ENCODE results near the gene BTRC.

The BTRC gene

DNA sequence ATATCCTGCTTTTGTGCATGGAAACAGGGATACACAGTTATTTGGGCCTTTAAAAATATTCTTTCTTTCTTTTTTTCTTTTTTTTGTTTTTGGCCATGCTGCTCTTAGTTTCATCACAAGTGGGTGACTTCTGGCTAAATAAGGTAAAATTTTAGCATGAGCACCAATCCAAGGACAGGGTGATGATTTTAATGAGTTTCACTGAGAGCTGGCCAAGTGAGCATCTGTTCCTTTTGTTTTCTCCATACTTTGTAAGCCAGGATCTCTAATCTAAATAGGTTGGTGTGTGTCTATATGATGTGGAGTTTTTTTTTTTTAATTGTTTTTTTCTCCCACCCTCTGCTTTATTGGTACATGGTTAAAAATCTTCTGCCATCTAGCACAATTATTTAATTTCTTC lies 127.3 kb downstream of the BTRC start:
- Histone ChIP-seq H3K4me3 (ENCODE audit: low read depth, low read length) (no peak overlapping the region), H3K9me3 (ENCODE audit: severe bottlenecking) (no peaks in the 10 kb centered on the region), H3K36me3 (peaks cover 14% of the 10 kb centered on the region), H3K27me3 (ENCODE audit: insufficient read depth, low read depth, severe bottlenecking) (no peaks in the 10 kb centered on the region), H3K27ac (no peak overlapping the region)
- TF ChIP-seq, protein P1, sequence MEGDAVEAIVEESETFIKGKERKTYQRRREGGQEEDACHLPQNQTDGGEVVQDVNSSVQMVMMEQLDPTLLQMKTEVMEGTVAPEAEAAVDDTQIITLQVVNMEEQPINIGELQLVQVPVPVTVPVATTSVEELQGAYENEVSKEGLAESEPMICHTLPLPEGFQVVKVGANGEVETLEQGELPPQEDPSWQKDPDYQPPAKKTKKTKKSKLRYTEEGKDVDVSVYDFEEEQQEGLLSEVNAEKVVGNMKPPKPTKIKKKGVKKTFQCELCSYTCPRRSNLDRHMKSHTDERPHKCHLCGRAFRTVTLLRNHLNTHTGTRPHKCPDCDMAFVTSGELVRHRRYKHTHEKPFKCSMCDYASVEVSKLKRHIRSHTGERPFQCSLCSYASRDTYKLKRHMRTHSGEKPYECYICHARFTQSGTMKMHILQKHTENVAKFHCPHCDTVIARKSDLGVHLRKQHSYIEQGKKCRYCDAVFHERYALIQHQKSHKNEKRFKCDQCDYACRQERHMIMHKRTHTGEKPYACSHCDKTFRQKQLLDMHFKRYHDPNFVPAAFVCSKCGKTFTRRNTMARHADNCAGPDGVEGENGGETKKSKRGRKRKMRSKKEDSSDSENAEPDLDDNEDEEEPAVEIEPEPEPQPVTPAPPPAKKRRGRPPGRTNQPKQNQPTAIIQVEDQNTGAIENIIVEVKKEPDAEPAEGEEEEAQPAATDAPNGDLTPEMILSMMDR (IDR thresholded peaks at IDR 0.05; ENCODE audit: low read depth, low read length): no peak
- no peak for DNase-seq

DNA sequence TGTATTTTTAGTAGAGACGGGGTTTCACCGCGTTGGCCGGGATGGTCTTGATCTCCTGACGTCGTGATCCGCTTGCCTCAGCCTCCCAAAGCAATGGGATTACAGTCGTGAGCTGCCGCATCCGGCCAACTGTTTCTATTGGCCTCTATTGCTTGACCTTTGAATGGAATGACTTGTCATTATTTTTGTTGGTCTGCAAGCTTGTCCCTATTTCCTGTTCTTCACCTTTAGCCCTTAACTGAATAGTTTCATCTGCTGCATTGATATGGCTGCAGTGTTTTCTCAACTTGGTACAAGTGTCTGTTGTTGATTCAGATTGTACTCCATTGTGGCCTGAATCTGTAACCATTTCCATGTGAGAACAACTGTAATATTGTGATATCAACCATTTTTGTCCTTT lies 128.6 kb downstream of the BTRC start:
- TF ChIP-seq, protein P1 (IDR thresholded peaks at IDR 0.05; ENCODE audit: low read depth, low read length): no peak
- DNase-seq: no peak

DNA sequence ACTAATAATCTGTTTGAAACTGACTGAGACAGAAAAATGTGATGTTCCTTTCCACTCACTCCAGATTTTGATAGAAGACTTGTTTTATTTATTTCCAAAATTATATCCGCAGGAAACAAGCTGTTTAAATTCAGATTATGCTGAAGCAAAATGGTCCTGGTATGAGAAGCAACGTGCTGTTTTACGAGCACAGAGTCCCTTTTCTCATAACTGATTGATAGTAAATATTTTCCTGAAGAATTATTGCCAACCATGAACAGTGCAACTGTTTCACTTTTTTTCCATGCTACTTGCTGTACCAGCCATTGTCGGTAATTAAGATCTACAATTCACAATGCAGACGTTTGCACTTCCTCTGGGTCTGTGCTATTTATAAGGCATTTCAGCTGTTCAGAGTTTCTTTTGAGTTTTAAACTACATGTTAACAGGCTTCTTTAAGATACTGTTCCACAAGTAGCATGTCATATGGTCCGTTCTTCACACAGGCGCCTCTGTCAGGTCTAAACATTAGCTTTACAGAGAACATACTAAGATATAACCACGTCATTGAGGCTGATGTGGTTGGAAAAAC lies 130.3 kb downstream of the BTRC start:
- DNase-seq: no peak
- H3K36me3 ChIP-seq: peaks cover 14% of the 10 kb centered on the region
- H3K27ac ChIP-seq: peak overlapping the region; percentile 77
- no peaks in the 10 kb centered on the region for H3K9me3 ChIP-seq (ENCODE audit: severe bottlenecking)
- TF ChIP-seq, protein P1 (IDR thresholded peaks at IDR 0.05; ENCODE audit: low read depth, low read length): no peak
- no peaks in the 10 kb centered on the region for H3K27me3 ChIP-seq (ENCODE audit: insufficient read depth, low read depth, severe bottlenecking)
- no peak overlapping the region; the same call in 1 of the 2 replicates for H3K4me3 ChIP-seq (ENCODE audit: low read depth, low read length)

More for the DNA sequence above, 128.6 kb downstream of the BTRC start:
- H3K27ac ChIP-seq: no peak overlapping the region
- no peaks in the 10 kb centered on the region for H3K9me3 ChIP-seq (ENCODE audit: severe bottlenecking)
- no peaks in the 10 kb centered on the region for H3K27me3 ChIP-seq (ENCODE audit: insufficient read depth, low read depth, severe bottlenecking)
- H3K36me3 ChIP-seq: peaks cover 14% of the 10 kb centered on the region
- no peak overlapping the region for H3K4me3 ChIP-seq (ENCODE audit: low read depth, low read length)

DNA sequence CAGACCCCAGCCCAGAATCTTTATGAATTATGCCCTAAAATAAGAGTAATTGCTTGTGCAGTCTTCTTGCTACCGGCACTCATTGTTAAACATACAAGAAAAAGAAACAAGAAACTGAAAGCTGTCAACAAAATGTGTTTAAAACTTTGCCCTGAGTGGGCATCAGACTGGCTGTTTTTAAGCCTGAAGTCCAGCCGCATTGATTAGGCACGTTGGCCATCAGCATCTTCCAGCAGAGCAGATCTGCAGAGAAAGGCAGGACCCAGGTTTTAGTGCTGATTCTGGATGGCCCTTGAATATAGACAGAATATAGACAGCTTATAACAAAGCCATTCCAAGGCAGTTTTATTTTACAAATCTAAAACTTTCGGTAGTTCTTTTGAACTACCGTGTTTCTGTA lies 131.2 kb downstream of the BTRC start:
- DNase-seq: no peak
- TF ChIP-seq, protein P1 (IDR thresholded peaks at IDR 0.05; ENCODE audit: low read depth, low read length): no peak
- H3K27me3 ChIP-seq (ENCODE audit: insufficient read depth, low read depth, severe bottlenecking): no peaks in the 10 kb centered on the region
- H3K4me3 ChIP-seq (ENCODE audit: low read depth, low read length): peak overlapping the region; percentile 46
- H3K36me3 ChIP-seq: peaks cover 10% of the 10 kb centered on the region
- H3K9me3 ChIP-seq (ENCODE audit: severe bottlenecking): no peaks in the 10 kb centered on the region
- peak overlapping the region; percentile 77 for H3K27ac ChIP-seq

DNA sequence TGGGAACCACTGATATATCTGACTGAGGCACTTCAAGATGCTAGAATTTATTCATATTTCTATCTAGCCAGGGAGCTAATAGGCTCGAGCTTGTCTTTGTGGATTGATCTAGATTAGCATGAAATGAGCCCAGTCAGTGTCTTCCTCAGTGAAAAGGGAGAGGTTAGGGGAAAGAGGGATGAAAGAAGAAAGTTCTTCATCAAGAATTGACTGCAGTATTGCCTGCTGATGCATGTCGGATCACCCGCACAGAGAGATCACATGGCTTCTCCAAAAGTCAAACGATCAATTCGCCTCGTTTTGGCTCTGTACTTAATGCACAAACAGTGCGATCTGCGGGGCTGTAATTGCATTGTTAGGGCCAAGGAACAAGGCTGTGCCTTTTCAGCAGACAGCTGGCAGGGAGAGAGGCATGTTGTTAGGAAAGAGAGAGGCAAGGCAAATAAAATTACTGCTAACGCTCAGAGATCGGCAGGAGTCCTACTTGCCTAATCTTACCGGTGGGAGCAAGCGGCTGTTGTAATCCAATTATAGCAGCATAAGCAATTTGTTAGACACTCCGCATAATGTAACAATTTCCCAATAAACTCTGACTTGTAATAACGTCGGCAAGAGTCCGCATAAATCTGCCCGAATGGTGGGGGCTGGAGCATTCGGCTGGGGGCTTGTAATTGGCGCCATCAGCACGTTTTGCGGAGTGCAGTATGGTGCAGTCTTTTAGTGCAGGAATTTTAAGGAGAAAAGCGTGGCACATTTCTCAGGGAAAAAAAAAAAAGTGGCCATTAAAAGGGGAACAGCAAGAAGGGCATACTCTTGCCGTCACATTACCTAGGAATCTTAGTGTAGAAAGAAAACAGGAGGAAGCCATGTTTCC lies 132.0 kb downstream of the BTRC start:
- Histone ChIP-seq H3K9me3 (ENCODE audit: severe bottlenecking) (no peaks in the 10 kb centered on the region), H3K27ac (peak overlapping the region; percentile 77), H3K36me3 (peaks cover 6% of the 10 kb centered on the region; the same call in 1 of the 2 replicates), H3K27me3 (ENCODE audit: insufficient read depth, low read depth, severe bottlenecking) (no peaks in the 10 kb centered on the region), H3K4me3 (ENCODE audit: low read depth, low read length) (peak overlapping the region; percentile 46)
- DNase-seq: peak; percentile 77
- TF ChIP-seq, protein P1 (IDR thresholded peaks at IDR 0.05; ENCODE audit: low read depth, low read length): no peak

Measured in WERI-Rb-1 (cell line).